Vagina (tissue), 2 donors: ENCODE data around the gene EHBP1L1.

Experiments
- POLR2A ChIP-seq, 2 donors: fragments of 450-650 bp; IDR thresholded peaks; one replicate each; pipeline ENCODE4 v1.6.1; 2017; ENCODE audit warnings: antibody characterized with exemption in 2 of 2, mild to moderate bottlenecking in 2 of 2, moderate library complexity in 2 of 2
- POLR2AphosphoS5 ChIP-seq, 2 donors: sonication (generic); formaldehyde crosslinking; IDR thresholded peaks; one replicate each; pipeline ENCODE4 v1.9.0; 2017; ENCODE audit warnings: antibody characterized with exemption in 2 of 2, mild to moderate bottlenecking in 2 of 2, low read depth in 1 of 2; ENCODE audit not compliant: insufficient read depth in 1 of 2
- TF ChIP-seq, protein P1 (sequence below), 3 experiments: fragments of 450-650 bp in 2 of 3; fragments of 200-600 bp in 1 of 3; sonication (generic) in 1 of 3; IDR thresholded peaks; one replicate each; pipeline ENCODE4 v1.5.1; 2017 to 2019; ENCODE audit warnings: antibody characterized with exemption in 3 of 3, mild to moderate bottlenecking in 2 of 3, moderate library complexity in 2 of 3

DNA sequence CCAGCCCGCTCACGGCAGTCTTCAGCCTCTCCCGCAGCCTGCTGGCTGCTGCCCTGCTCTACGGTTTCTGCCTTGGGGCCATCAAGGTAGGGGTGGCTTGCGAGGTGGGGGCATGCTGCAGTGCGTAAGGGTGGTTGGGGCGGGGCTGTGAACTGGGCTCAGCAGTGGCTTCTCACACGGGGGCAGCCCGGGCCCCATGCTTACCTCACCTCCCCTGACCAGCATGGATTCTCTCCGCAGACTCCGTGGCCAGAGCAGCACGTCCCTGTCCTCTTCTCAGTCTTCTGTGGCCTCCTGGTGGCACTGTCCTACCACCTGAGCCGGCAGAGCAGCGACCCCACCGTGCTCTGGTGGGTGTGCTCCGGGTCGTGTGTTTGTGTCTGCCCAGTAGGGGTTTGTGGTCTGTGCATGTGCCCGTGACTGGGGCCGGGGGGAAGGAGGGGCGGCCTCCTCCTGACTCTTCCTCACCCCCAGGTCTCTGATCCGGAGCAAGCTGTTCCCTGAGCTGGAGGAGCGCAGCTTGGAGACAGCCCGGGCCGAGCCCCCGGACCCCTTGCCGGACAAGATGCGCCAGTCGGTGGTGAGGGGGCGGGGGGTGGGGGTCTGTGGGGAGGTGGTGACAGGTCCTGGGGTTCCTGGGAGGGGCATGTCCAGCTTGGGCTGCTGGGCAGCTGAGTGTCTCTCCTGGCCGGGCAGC is 49.2 kb downstream of the EHBP1L1 start:
- TF ChIP-seq POLR2AphosphoS5 (IDR thresholded peaks at IDR 0.05; ENCODE audit: insufficient read depth in 1 of 2, low read depth in 1 of 2) = no peak
- TF ChIP-seq, protein P1, sequence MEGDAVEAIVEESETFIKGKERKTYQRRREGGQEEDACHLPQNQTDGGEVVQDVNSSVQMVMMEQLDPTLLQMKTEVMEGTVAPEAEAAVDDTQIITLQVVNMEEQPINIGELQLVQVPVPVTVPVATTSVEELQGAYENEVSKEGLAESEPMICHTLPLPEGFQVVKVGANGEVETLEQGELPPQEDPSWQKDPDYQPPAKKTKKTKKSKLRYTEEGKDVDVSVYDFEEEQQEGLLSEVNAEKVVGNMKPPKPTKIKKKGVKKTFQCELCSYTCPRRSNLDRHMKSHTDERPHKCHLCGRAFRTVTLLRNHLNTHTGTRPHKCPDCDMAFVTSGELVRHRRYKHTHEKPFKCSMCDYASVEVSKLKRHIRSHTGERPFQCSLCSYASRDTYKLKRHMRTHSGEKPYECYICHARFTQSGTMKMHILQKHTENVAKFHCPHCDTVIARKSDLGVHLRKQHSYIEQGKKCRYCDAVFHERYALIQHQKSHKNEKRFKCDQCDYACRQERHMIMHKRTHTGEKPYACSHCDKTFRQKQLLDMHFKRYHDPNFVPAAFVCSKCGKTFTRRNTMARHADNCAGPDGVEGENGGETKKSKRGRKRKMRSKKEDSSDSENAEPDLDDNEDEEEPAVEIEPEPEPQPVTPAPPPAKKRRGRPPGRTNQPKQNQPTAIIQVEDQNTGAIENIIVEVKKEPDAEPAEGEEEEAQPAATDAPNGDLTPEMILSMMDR (IDR thresholded peaks at IDR 0.05) = no peak
- no peak for TF ChIP-seq POLR2A (IDR thresholded peaks at IDR 0.05)
